ENCODE results near the gene MCM9. TPM values are rescaled to one million over a fixed set of nuclear protein-coding genes. Genes with fewer than 3 reads are reported as not detected.

The MCM9 gene
- total RNA-seq, 2 donors from 2014 or later, result 24.2 to 28.1 TPM

- H3K4me3 Mint-ChIP-seq, result no peak overlapping the region
- DNase-seq (ENCODE audit: low spot score) (no peak), ATAC-seq (no peak)
- H3K9me3 Mint-ChIP-seq, result no peaks in the 10 kb centered on the region
- no peak overlapping the region for H3K27ac Mint-ChIP-seq
- no peaks in the 10 kb centered on the region for H3K27me3 Mint-ChIP-seq
- H3K4me1 Mint-ChIP-seq (ENCODE audit: low read depth in 2 of 2), result peaks cover 0 to 4% of the 10 kb centered on the region in 2 donors
- H3K36me3 Mint-ChIP-seq, result peaks cover 6% of the 10 kb centered on the region
These were observed 18.4 kb upstream of the MCM9 start for GRCh38 chr6:118953391-118953790.

- Mint-ChIP-seq H3K27me3 (no peaks in the 10 kb centered on the region), H3K4me3 (no peak overlapping the region), H3K27ac (no peak overlapping the region), H3K4me1 (ENCODE audit: low read depth in 2 of 2) (no peaks in the 10 kb centered on the region), H3K36me3 (peaks cover 7% of the 10 kb centered on the region), H3K9me3 (no peaks in the 10 kb centered on the region)
- DNase-seq (ENCODE audit: low spot score) (no peak), ATAC-seq (no peak)
These were observed 17.7 kb upstream of the MCM9 start for GRCh38 chr6:118952683-118953082.

- H3K4me1 Mint-ChIP-seq (ENCODE audit: low read depth in 2 of 2), result no peaks in the 10 kb centered on the region
- H3K27ac Mint-ChIP-seq, result no peak overlapping the region
- DNase-seq (ENCODE audit: low spot score) (no peak), ATAC-seq (no peak)
- H3K27me3 Mint-ChIP-seq, result peaks cover 0 to 8% of the 10 kb centered on the region in 2 donors
- peaks cover 15% of the 10 kb centered on the region for H3K9me3 Mint-ChIP-seq
- H3K4me3 Mint-ChIP-seq, result no peak overlapping the region
- peaks cover 56% of the 10 kb centered on the region for H3K36me3 Mint-ChIP-seq
These were observed 10.3 kb upstream of the MCM9 start for GRCh38 chr6:118945217-118945616.

- H3K27ac Mint-ChIP-seq, result peak overlapping the region in 1 of 2 donors; percentile 50
- no peak for ATAC-seq
- no peaks in the 10 kb centered on the region for H3K27me3 Mint-ChIP-seq
- no peak overlapping the region for H3K4me3 Mint-ChIP-seq
- peaks cover 4 to 6% of the 10 kb centered on the region in 2 donors for H3K4me1 Mint-ChIP-seq (ENCODE audit: low read depth in 2 of 2)
- H3K36me3 Mint-ChIP-seq, result peaks cover 38% of the 10 kb centered on the region
- DNase-seq (ENCODE audit: low spot score), result no peak
- peaks cover 9% of the 10 kb centered on the region for H3K9me3 Mint-ChIP-seq
These were observed 5.8 kb upstream of the MCM9 start for GRCh38 chr6:118940770-118941169.

GRCh38 chr6:118939683-118940082 is 4.7 kb upstream of the MCM9 start:
- Mint-ChIP-seq H3K4me3 (no peak overlapping the region), H3K4me1 (ENCODE audit: low read depth in 2 of 2) (peaks cover 10 to 13% of the 10 kb centered on the region in 2 donors), H3K36me3 (peaks cover 27% of the 10 kb centered on the region), H3K27ac (no peak overlapping the region), H3K9me3 (peaks cover 9% of the 10 kb centered on the region), H3K27me3 (no peaks in the 10 kb centered on the region)
- DNase-seq (ENCODE audit: low spot score) (no peak), ATAC-seq (no peak)

- peak overlapping the region; percentile 86 to 94 for H3K27ac Mint-ChIP-seq
- peak overlapping the region; percentile 94 for H3K4me3 Mint-ChIP-seq
- no peak for DNase-seq (ENCODE audit: low spot score)
- H3K4me1 Mint-ChIP-seq (ENCODE audit: low read depth in 2 of 2), result peaks cover 25 to 32% of the 10 kb centered on the region in 2 donors
- no peaks in the 10 kb centered on the region for H3K27me3 Mint-ChIP-seq
- H3K36me3 Mint-ChIP-seq, result no peaks in the 10 kb centered on the region
- no peaks in the 10 kb centered on the region for H3K9me3 Mint-ChIP-seq
- no peak for ATAC-seq
These were observed 1.2 kb upstream of the MCM9 start for GRCh38 chr6:118935978-118936703.

GRCh38 chr6:118935331-118935668 is 341 bp upstream of the MCM9 start:
- Mint-ChIP-seq H3K4me1 (ENCODE audit: low read depth in 2 of 2) (peaks cover 25 to 32% of the 10 kb centered on the region in 2 donors), H3K36me3 (no peaks in the 10 kb centered on the region), H3K4me3 (peak overlapping the region; percentile 94), H3K9me3 (no peaks in the 10 kb centered on the region), H3K27me3 (no peaks in the 10 kb centered on the region), H3K27ac (peak overlapping the region; percentile 86 to 94)
- no peak for ATAC-seq
- DNase-seq (ENCODE audit: low spot score), result no peak

GRCh38 chr6:118933855-118934460 is 1.0 kb downstream of the MCM9 start:
- no peaks in the 10 kb centered on the region for H3K27me3 Mint-ChIP-seq
- no peak for DNase-seq (ENCODE audit: low spot score)
- ATAC-seq, result no peak
- H3K36me3 Mint-ChIP-seq, result no peaks in the 10 kb centered on the region
- peak overlapping the region; percentile 86 to 94 for H3K27ac Mint-ChIP-seq
- H3K9me3 Mint-ChIP-seq, result no peaks in the 10 kb centered on the region
- peak overlapping the region; percentile 94 for H3K4me3 Mint-ChIP-seq
- peaks cover 25 to 32% of the 10 kb centered on the region in 2 donors for H3K4me1 Mint-ChIP-seq (ENCODE audit: low read depth in 2 of 2)

GRCh38 chr6:118932421-118932820 is 2.5 kb downstream of the MCM9 start:
- DNase-seq (ENCODE audit: low spot score), result no peak
- H3K9me3 Mint-ChIP-seq, result no peaks in the 10 kb centered on the region
- ATAC-seq, result no peak
- no peaks in the 10 kb centered on the region for H3K36me3 Mint-ChIP-seq
- peaks cover 25 to 32% of the 10 kb centered on the region in 2 donors for H3K4me1 Mint-ChIP-seq (ENCODE audit: low read depth in 2 of 2)
- H3K27me3 Mint-ChIP-seq, result no peaks in the 10 kb centered on the region
- peak overlapping the region in 1 of 2 donors; percentile 94 for H3K27ac Mint-ChIP-seq
- no peak overlapping the region for H3K4me3 Mint-ChIP-seq

GRCh38 chr6:118931436-118931835 is 3.5 kb downstream of the MCM9 start:
- no peaks in the 10 kb centered on the region for H3K9me3 Mint-ChIP-seq
- DNase-seq (ENCODE audit: low spot score) (no peak), ATAC-seq (no peak)
- no peak overlapping the region for H3K4me3 Mint-ChIP-seq
- no peak overlapping the region for H3K27ac Mint-ChIP-seq
- no peaks in the 10 kb centered on the region for H3K36me3 Mint-ChIP-seq
- peaks cover 22 to 32% of the 10 kb centered on the region in 2 donors for H3K4me1 Mint-ChIP-seq (ENCODE audit: low read depth in 2 of 2)
- H3K27me3 Mint-ChIP-seq, result no peaks in the 10 kb centered on the region

- Mint-ChIP-seq H3K27ac (no peak overlapping the region), H3K4me3 (no peak overlapping the region)
These were observed 4.3 kb downstream of the MCM9 start for GRCh38 chr6:118930680-118931079.

GRCh38 chr6:118923035-118923434 is 11.9 kb downstream of the MCM9 start:
- no peak for ATAC-seq
- Mint-ChIP-seq H3K27me3 (no peaks in the 10 kb centered on the region), H3K9me3 (no peaks in the 10 kb centered on the region), H3K4me1 (ENCODE audit: low read depth in 2 of 2) (peaks cover 0 to 3% of the 10 kb centered on the region in 2 donors), H3K36me3 (peaks cover 31% of the 10 kb centered on the region), H3K27ac (no peak overlapping the region), H3K4me3 (no peak overlapping the region)
- no peak for DNase-seq (ENCODE audit: low spot score)

More at GRCh38 chr6:118930680-118931079, 4.3 kb downstream of the MCM9 start:
- ATAC-seq (no peak), DNase-seq (ENCODE audit: low spot score) (no peak)
- Mint-ChIP-seq H3K4me1 (ENCODE audit: low read depth in 2 of 2) (peaks cover 18 to 31% of the 10 kb centered on the region in 2 donors), H3K27me3 (no peaks in the 10 kb centered on the region), H3K9me3 (no peaks in the 10 kb centered on the region), H3K36me3 (peaks cover 4% of the 10 kb centered on the region)

GRCh38 chr6:118921084-118921483 is 13.9 kb downstream of the MCM9 start:
- H3K4me3 Mint-ChIP-seq, result no peak overlapping the region
- DNase-seq (ENCODE audit: low spot score), result no peak
- H3K9me3 Mint-ChIP-seq, result no peaks in the 10 kb centered on the region
- no peaks in the 10 kb centered on the region for H3K27me3 Mint-ChIP-seq
- ATAC-seq, result no peak
- H3K4me1 Mint-ChIP-seq (ENCODE audit: low read depth in 2 of 2), result peaks cover 0 to 2% of the 10 kb centered on the region in 2 donors
- no peak overlapping the region for H3K27ac Mint-ChIP-seq
- H3K36me3 Mint-ChIP-seq, result peaks cover 33% of the 10 kb centered on the region

- no peak overlapping the region for H3K27ac Mint-ChIP-seq
- peaks cover 32% of the 10 kb centered on the region for H3K36me3 Mint-ChIP-seq
- H3K4me3 Mint-ChIP-seq, result no peak overlapping the region
- no peak for ATAC-seq
- H3K9me3 Mint-ChIP-seq, result no peaks in the 10 kb centered on the region
- no peaks in the 10 kb centered on the region for H3K27me3 Mint-ChIP-seq
- DNase-seq (ENCODE audit: low spot score), result no peak
- H3K4me1 Mint-ChIP-seq (ENCODE audit: low read depth in 2 of 2), result no peaks in the 10 kb centered on the region
These were observed 16.6 kb downstream of the MCM9 start for GRCh38 chr6:118918329-118918725.
